A549 (cell line): ENCODE measurements around the gene ABLIM1. TPM values are rescaled to one million over a fixed set of nuclear protein-coding genes. Genes with fewer than 3 reads are reported as not detected.

Source experiments
- ATAC-seq, 2 experiments: fragments of 200-7000 bp in 1 of 2; fragments of >200 bp in 1 of 2; cut with Nextera tagmentation in 1 of 2; cut with Tn5 transposase in 1 of 2; 3 replicates each; pipeline versions ENCODE4 v1.8.0 to v1.9.1; 2018 to 2020; ENCODE audit warnings: mild to moderate bottlenecking in 1 of 2, moderate library complexity in 1 of 2
- CTCF ChIA-PET: fragments of 300-600 bp; sonication (Branson Sonifier 250); formaldehyde crosslinking; extraction: SDS; loops from one replicate; lab custom pipeline; 2021; ENCODE audit warnings: antibody characterized with exemption, inconsistent platforms; lab: Yijun Ruan, JAX
- POLR2A ChIA-PET: fragments of 350-600 bp; formaldehyde crosslinking; extraction: SDS; loops from one replicate; lab custom pipeline; 2021; ENCODE audit warnings: antibody characterized with exemption, inconsistent platforms; lab: Yijun Ruan, JAX
- DNase-seq, 2 experiments: peaks; one replicate each; pipeline versions ENCODE4 v3.0.0 to v3.0.0-alpha.2; 2011 to 2016; ENCODE audit warnings: low read depth in 1 of 2, low spot score in 1 of 2
- FAIRE-seq: peaks from 2 replicates; lab custom pipeline; 2011; peaks lifted over from hg19 to GRCh38; lab: Jason Lieb, UNC
- H3K27ac ChIP-seq, 2 experiments: fragments of >200 bp; sonication (Bioruptor Twin); formaldehyde crosslinking; 3 replicates each; pipeline ENCODE4 v1.5.1; 2016 to 2017
- H3K4me1 ChIP-seq: fragments of >200 bp; sonication (Bioruptor Twin); formaldehyde crosslinking; 3 replicates; pipeline ENCODE4 v1.6.1; 2016
- H3K4me2 ChIP-seq: fragments of >200 bp; sonication (Bioruptor Twin); formaldehyde crosslinking; 3 replicates; pipeline ENCODE4 v1.6.1; 2016
- H3K4me3 ChIP-seq: fragments of >200 bp; sonication (Bioruptor Twin); formaldehyde crosslinking; 3 replicates; pipeline ENCODE4 v1.5.1; 2016
- H3K9me3 ChIP-seq: fragments of >200 bp; sonication (Bioruptor Twin); formaldehyde crosslinking; 3 replicates; pipeline ENCODE4 v1.6.1; 2016
- CBX2 ChIP-seq: fragments of 200-600 bp; sonication (generic); IDR thresholded peaks from 2 replicates; pipeline ENCODE4 v1.6.1; 2016; ENCODE audit warnings: low read depth, mild to moderate bottlenecking, borderline replicate concordance
- CEBPB ChIP-seq, 2 experiments: fragments of >200 bp in 1 of 2; sonication (Bioruptor Twin) in 1 of 2; formaldehyde crosslinking in 1 of 2; IDR thresholded peaks; 2 replicates each; pipeline ENCODE4 v1.6.1; 2012 to 2016
- CHD4 ChIP-seq: fragments of 200-600 bp; sonication (generic); IDR thresholded peaks from 2 replicates; pipeline ENCODE4 v1.6.1; 2016; ENCODE audit warnings: antibody characterized with exemption, mild to moderate bottlenecking, borderline replicate concordance
- CTCF ChIP-seq: fragments of >200 bp; sonication (Bioruptor Twin); formaldehyde crosslinking; IDR thresholded peaks from 3 replicates; pipeline ENCODE4 v1.5.1; 2016
- EHMT2 ChIP-seq: fragments of 200-600 bp; sonication (generic); IDR thresholded peaks from 2 replicates; pipeline ENCODE4 v1.6.1; 2016; ENCODE audit warnings: antibody characterized with exemption, low read depth, mild to moderate bottlenecking, moderate library complexity
- ELK1 ChIP-seq: fragments of 150-350 bp; IDR thresholded peaks from 2 replicates; pipeline ENCODE4 v1.6.1; 2014; ENCODE audit warnings: low read depth, mild to moderate bottlenecking, low read length
- ESRRA ChIP-seq: fragments of 150-350 bp; IDR thresholded peaks from 2 replicates; pipeline ENCODE4 v1.6.1; 2014; ENCODE audit warnings: mild to moderate bottlenecking, low read length, borderline replicate concordance
- FOXS1 ChIP-seq: fragments of 250-450 bp; sonication (Bioruptor Pico); IDR thresholded peaks from 2 replicates; pipeline ENCODE4 v1.5.0; 2020; ENCODE audit warnings: mild to moderate bottlenecking, moderate library complexity
- HMGXB4 ChIP-seq: fragments of 250-450 bp; sonication (Bioruptor Pico); IDR thresholded peaks from 2 replicates; pipeline ENCODE4 v1.5.0; 2021; ENCODE audit warnings: mild to moderate bottlenecking, moderate library complexity, borderline replicate concordance
- HOXA7 ChIP-seq: fragments of 250-450 bp; sonication (Bioruptor Pico); IDR thresholded peaks from 2 replicates; pipeline ENCODE4 v1.5.0; 2020; ENCODE audit warnings: mild to moderate bottlenecking, moderate library complexity
- HOXB13 ChIP-seq: fragments of 250-450 bp; sonication (Bioruptor Pico); IDR thresholded peaks from 2 replicates; pipeline ENCODE4 v1.5.0; 2020; ENCODE audit warnings: low read depth, mild to moderate bottlenecking, moderate library complexity
- MAFK ChIP-seq: fragments of 450-650 bp; IDR thresholded peaks from 2 replicates; pipeline ENCODE4 v1.6.1; 2014; ENCODE audit not compliant: partially characterized antibody
- MYC ChIP-seq: IDR thresholded peaks from 2 replicates; pipeline ENCODE4 v1.6.1; 2012; ENCODE audit warnings: mild to moderate bottlenecking, inconsistent platforms, low read length, improper control_type of control experiment, borderline replicate concordance
- NFE2L2 ChIP-seq: fragments of 150-350 bp; conservative IDR thresholded peaks from 2 replicates; pipeline ENCODE4 v1.6.1; 2014; ENCODE audit warnings: low read length
- NR3C1 ChIP-seq: fragments of >200 bp; sonication (Bioruptor Twin); formaldehyde crosslinking; IDR thresholded peaks from 3 replicates; pipeline ENCODE4 v1.6.1; 2017
- PBX3 ChIP-seq: IDR thresholded peaks from 2 replicates; pipeline ENCODE4 v1.6.1; 2012
- PHF8 ChIP-seq: fragments of 200-600 bp; sonication (generic); IDR thresholded peaks from 2 replicates; pipeline ENCODE4 v1.6.1; 2016; ENCODE audit warnings: low read depth, mild to moderate bottlenecking, antibody characterized with exemption, moderate library complexity, borderline replicate concordance
- RARB ChIP-seq: fragments of 250-450 bp; sonication (Bioruptor Pico); IDR thresholded peaks from 2 replicates; pipeline ENCODE4 v1.8.0; 2021; ENCODE audit warnings: mild to moderate bottlenecking, moderate library complexity
- RCOR1 ChIP-seq: fragments of 150-350 bp; IDR thresholded peaks from 2 replicates; pipeline ENCODE4 v1.6.1; 2014; ENCODE audit warnings: antibody characterized with exemption, low read length, low read depth
- REST ChIP-seq: fragments of 200-600 bp; sonication (generic); IDR thresholded peaks from 2 replicates; pipeline ENCODE4 v1.6.1; 2016; ENCODE audit warnings: antibody characterized with exemption, mild to moderate bottlenecking, moderate library complexity
- RNF2 ChIP-seq: fragments of 200-600 bp; sonication (generic); IDR thresholded peaks from 2 replicates; pipeline ENCODE4 v1.6.1; 2016; ENCODE audit warnings: low read depth, mild to moderate bottlenecking, antibody characterized with exemption, moderate library complexity, borderline replicate concordance
- SREBF2 ChIP-seq: fragments of 450-650 bp; IDR thresholded peaks from 2 replicates; pipeline ENCODE4 v1.6.1; 2014; ENCODE audit warnings: mild to moderate bottlenecking, moderate library complexity
- TFCP2L1 ChIP-seq: fragments of 250-450 bp; sonication (Bioruptor Pico); IDR thresholded peaks from 2 replicates; pipeline ENCODE4 v1.5.0; 2021; ENCODE audit warnings: mild to moderate bottlenecking
- ZNF302 ChIP-seq: fragments of 250-450 bp; sonication (Bioruptor Pico); IDR thresholded peaks from 2 replicates; pipeline ENCODE4 v1.9.0; 2021; ENCODE audit warnings: inconsistent platforms, mild to moderate bottlenecking, moderate library complexity
- WGBS: methylation state at CpG from one replicate; pipeline ENCODE4 v1.1.6; 2017; ENCODE audit errors: missing lambda C conversion rate; 5-methylcytosine and 5-hydroxymethylcytosine counted together
- polyA plus RNA-seq, 4 experiments: library from polyadenylated mRNA; depleted of rRNA in 3 of 4; stranded (reverse); fragments of >200 nt; fragmentation: RNase III in 1 of 4; extraction: RNeasy Plus Mini Kit Qiagen cat#74134 plus additional on column Dnase treatment in 1 of 4; gene quantifications; 2 replicates in 3 of 4; 3 replicates in 1 of 4; pipeline ENCODE4 v1.2.3, GENCODE V29; 2011 to 2017

Gene ABLIM1
- polyA plus RNA-seq, 2 of the 4 experiments (the other 2 are of a cell fraction) = 21.4 to 70.2 TPM

- TF ChIP-seq CBX2 (no peak), CHD4 (no peak), RCOR1 (no peak), MAFK (no peak), RNF2 (no peak), ESRRA (no peak), HOXB13 (CRISPR knock-in tag) (no peak), RARB (CRISPR knock-in tag) (no peak), FOXS1 (CRISPR knock-in tag) (no peak), REST (no peak), MYC (no peak), SREBF2 (no peak), CEBPB (IDR thresholded peaks at IDR 0.05) (no peak)
- Histone ChIP-seq H3K4me2 (peak overlapping the region; percentile 65; the same call in 1 of the 3 replicates), H3K27ac (0 out of 6 replicates have a peak overlapping the region, but pooled peaks of 1 of the 2 experiments have one; percentile 8), H3K4me3 (no peak overlapping the region), H3K4me1 (peaks cover 47% of the 10 kb centered on the region), H3K9me3 (no peaks in the 10 kb centered on the region; the same call in 2 of the 3 replicates)
- no peak for ATAC-seq
- no peak for DNase-seq
- WGBS = 79% methylated on average over 1 of the region's 1 CpG
- FAIRE-seq = no peak
- POLR2A ChIA-PET = no interaction called here
- CTCF ChIA-PET = interaction anchor here (1.2 to 2.0 kb wide), 3 partner anchors 21 to 54 kb away, joined by 4 to 5 read pairs (median 4); no protein-coding TSS in a partner anchor
These were observed 54.8 kb downstream of the ABLIM1 start for GRCh38 chr10:114603303-114603702.

GRCh38 chr10:114600057-114600456 is 58.0 kb downstream of the ABLIM1 start:
- DNase-seq (no peak), ATAC-seq (no peak)
- Histone ChIP-seq H3K4me3 (no peak overlapping the region), H3K4me2 (no peak overlapping the region)
- ChIA-PET POLR2A (no interaction called here), CTCF (interaction anchor here (1.2 kb wide), 1 partner anchor 95 kb away, joined by 6 read pairs; no protein-coding TSS in a partner anchor)
- 94% methylated on average over 3 of the region's 3 CpGs for WGBS
- TF ChIP-seq ZNF302 (no peak), NFE2L2 (no peak), TFCP2L1 (no peak), ELK1 (no peak), CEBPB (IDR thresholded peaks at IDR 0.05) (no peak), SREBF2 (no peak), EHMT2 (no peak), PHF8 (no peak), CTCF (no peak), HOXA7 (CRISPR knock-in tag) (no peak), HMGXB4 (CRISPR knock-in tag) (no peak), PBX3 (no peak), NR3C1 (no peak), FOXS1 (CRISPR knock-in tag) (no peak)
- TF ChIP-seq, all 56 proteins: peak for 0
- Histone ChIP-seq H3K27ac (no peak overlapping the region), H3K9me3 (no peaks in the 10 kb centered on the region), H3K4me1 (peaks cover 18% of the 10 kb centered on the region)
- FAIRE-seq = no peak
